Mesothelial cell of epicardium (in vitro differentiated cells): ENCODE results near the gene NXPH3. TPM values are rescaled to one million over a fixed set of nuclear protein-coding genes. Genes with fewer than 3 reads are reported as not detected.

Experiments
- DNase-seq, 2 experiments: peaks; one replicate each; pipeline ENCODE4 v3.0.0; 2021; ENCODE audit warnings: low spot score in 2 of 2; ENCODE audit not compliant: unreplicated experiment in 2 of 2
- H3K27ac Mint-ChIP-seq: 2 replicates; pipeline ENCODE4 v1.8.0; 2021; ENCODE audit warnings: mixed read lengths
- H3K27me3 Mint-ChIP-seq: 2 replicates; pipeline ENCODE4 v1.8.0; 2021; ENCODE audit warnings: low read depth, mixed read lengths
- H3K36me3 Mint-ChIP-seq: 2 replicates; pipeline ENCODE4 v1.8.0; 2021; ENCODE audit warnings: mixed read lengths
- H3K4me1 Mint-ChIP-seq: 2 replicates; pipeline ENCODE4 v1.8.0; 2021; ENCODE audit warnings: mixed read lengths
- H3K4me3 Mint-ChIP-seq: 2 replicates; pipeline ENCODE4 v1.8.0; 2021; ENCODE audit warnings: mild to moderate bottlenecking, moderate library complexity, mixed read lengths
- H3K9me3 Mint-ChIP-seq: 2 replicates; pipeline ENCODE4 v1.8.0; 2021; ENCODE audit warnings: mixed read lengths
- CTCF ChIP-seq: fragments of 200-600 bp; sonication (generic); IDR thresholded peaks from one replicate; pipeline ENCODE4 v1.5.0; 2021; ENCODE audit warnings: antibody characterized with exemption; ENCODE audit not compliant: unreplicated experiment
- total RNA-seq: library from RNA; stranded (reverse); gene quantifications from 3 replicates; pipeline ENCODE4 v1.2.1, GENCODE V29; 2021

The NXPH3 gene
- total RNA-seq, 1 donor from 2014 or later = 0.83 TPM

- no peaks in the 10 kb centered on the region for H3K9me3 Mint-ChIP-seq
- no peaks in the 10 kb centered on the region for H3K27me3 Mint-ChIP-seq
- H3K36me3 Mint-ChIP-seq = peaks cover 31% of the 10 kb centered on the region
- H3K4me1 Mint-ChIP-seq = no peaks in the 10 kb centered on the region
- no peak overlapping the region for H3K27ac Mint-ChIP-seq
- no peak overlapping the region for H3K4me3 Mint-ChIP-seq
- no peak for DNase-seq
- no peak for TF ChIP-seq CTCF
Measured at GRCh38 chr17:49618028-49618611, 42.4 kb downstream of the NXPH3 start.

- Mint-ChIP-seq H3K27ac (no peak overlapping the region), H3K9me3 (no peaks in the 10 kb centered on the region), H3K27me3 (no peaks in the 10 kb centered on the region), H3K4me1 (no peaks in the 10 kb centered on the region), H3K4me3 (no peak overlapping the region), H3K36me3 (peaks cover 25% of the 10 kb centered on the region)
- DNase-seq = no peak
- TF ChIP-seq CTCF = no peak
Measured at GRCh38 chr17:49621420-49621819, 45.7 kb downstream of the NXPH3 start.

GRCh38 chr17:49621946-49622529, 46.4 kb downstream of the NXPH3 start:
- H3K9me3 Mint-ChIP-seq = no peaks in the 10 kb centered on the region
- peaks cover 25% of the 10 kb centered on the region for H3K36me3 Mint-ChIP-seq
- H3K27ac Mint-ChIP-seq = no peak overlapping the region
- TF ChIP-seq CTCF = no peak
- H3K4me3 Mint-ChIP-seq = no peak overlapping the region
- H3K27me3 Mint-ChIP-seq = no peaks in the 10 kb centered on the region
- no peak for DNase-seq
- no peaks in the 10 kb centered on the region for H3K4me1 Mint-ChIP-seq

- H3K4me1 Mint-ChIP-seq = peaks cover 13% of the 10 kb centered on the region
- no peak for TF ChIP-seq CTCF
- DNase-seq = no peak
- peaks cover 12% of the 10 kb centered on the region for H3K36me3 Mint-ChIP-seq
- H3K9me3 Mint-ChIP-seq = no peaks in the 10 kb centered on the region
- H3K27me3 Mint-ChIP-seq = no peaks in the 10 kb centered on the region
- H3K27ac Mint-ChIP-seq = no peak overlapping the region
- H3K4me3 Mint-ChIP-seq = no peak overlapping the region
Measured at GRCh38 chr17:49624896-49625295, 49.2 kb downstream of the NXPH3 start.

GRCh38 chr17:49629447-49629846, 53.8 kb downstream of the NXPH3 start:
- Mint-ChIP-seq H3K36me3 (no peaks in the 10 kb centered on the region), H3K4me3 (no peak overlapping the region), H3K27me3 (no peaks in the 10 kb centered on the region), H3K27ac (peak overlapping the region; percentile 4), H3K9me3 (no peaks in the 10 kb centered on the region), H3K4me1 (peaks cover 23% of the 10 kb centered on the region)
- TF ChIP-seq CTCF = no peak
- DNase-seq = no peak
